ENCODE measurements around the gene LUZP4. TPM values are rescaled to one million over a fixed set of nuclear protein-coding genes. Genes with fewer than 3 reads are reported as not detected.

LUZP4 gene
- total and polyA plus RNA-seq, 2 of the 13 experiments (the other 11 are each of a cell fraction or from before 2014, with no cell fraction given), result not detected

DNA sequence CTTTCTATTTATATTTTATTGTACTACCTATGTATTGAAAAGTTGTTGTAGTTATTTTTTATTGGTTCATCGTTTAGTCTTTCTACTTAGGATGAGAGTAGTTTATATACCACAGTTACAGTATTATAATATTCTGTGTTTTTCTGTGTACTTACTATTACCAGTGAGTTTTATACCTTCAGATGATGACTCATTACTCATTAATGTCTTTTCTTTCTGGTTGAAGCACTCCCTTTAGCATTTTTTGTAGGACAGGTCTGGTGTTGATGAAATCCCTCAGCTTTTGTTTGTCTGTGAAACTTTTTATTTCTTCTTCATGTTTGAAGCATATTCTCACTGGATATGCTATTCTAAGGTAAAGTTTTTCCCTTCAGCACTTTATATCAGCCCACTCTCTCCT is 7.7 kb downstream of the LUZP4 start (continued):
- TF ChIP-seq, protein P1, sequence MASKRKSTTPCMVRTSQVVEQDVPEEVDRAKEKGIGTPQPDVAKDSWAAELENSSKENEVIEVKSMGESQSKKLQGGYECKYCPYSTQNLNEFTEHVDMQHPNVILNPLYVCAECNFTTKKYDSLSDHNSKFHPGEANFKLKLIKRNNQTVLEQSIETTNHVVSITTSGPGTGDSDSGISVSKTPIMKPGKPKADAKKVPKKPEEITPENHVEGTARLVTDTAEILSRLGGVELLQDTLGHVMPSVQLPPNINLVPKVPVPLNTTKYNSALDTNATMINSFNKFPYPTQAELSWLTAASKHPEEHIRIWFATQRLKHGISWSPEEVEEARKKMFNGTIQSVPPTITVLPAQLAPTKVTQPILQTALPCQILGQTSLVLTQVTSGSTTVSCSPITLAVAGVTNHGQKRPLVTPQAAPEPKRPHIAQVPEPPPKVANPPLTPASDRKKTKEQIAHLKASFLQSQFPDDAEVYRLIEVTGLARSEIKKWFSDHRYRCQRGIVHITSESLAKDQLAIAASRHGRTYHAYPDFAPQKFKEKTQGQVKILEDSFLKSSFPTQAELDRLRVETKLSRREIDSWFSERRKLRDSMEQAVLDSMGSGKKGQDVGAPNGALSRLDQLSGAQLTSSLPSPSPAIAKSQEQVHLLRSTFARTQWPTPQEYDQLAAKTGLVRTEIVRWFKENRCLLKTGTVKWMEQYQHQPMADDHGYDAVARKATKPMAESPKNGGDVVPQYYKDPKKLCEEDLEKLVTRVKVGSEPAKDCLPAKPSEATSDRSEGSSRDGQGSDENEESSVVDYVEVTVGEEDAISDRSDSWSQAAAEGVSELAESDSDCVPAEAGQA (IDR thresholded peaks at IDR 0.05; ENCODE audit: low read depth), result no peak
- TF ChIP-seq, protein P1 (CRISPR knock-in tag; IDR thresholded peaks at IDR 0.05; ENCODE audit: borderline replicate concordance), result no peak
- TF ChIP-seq NFYB (CRISPR knock-in tag; IDR thresholded peaks at IDR 0.05), result no peak

DNA sequence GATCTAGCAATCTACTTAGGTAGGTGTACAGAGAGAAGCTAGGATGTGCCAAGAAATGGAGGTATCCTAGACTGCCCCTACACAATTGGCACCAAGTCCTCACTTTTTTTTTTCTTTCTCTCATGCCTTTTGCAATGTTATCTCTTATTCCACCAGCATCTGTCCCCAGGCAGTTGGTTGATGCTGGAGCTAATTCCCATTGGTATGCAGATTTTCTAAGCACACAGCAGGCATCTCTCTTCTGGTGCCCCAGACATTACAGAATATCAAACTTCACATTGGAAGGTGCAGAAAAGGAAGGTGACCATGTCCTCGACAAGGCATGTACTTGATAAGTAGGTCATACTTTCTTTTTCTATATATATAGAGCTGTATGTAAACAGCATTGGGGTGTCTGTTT is 21.6 kb downstream of the LUZP4 start:
- Histone ChIP-seq H3K9me3 (ENCODE audit: low read length) (no peaks in the 10 kb centered on the region), H3K27ac (ENCODE audit: extremely low read length, insufficient read depth, low read length) (no peak overlapping the region), H3K27me3 (ENCODE audit: control insufficient read depth in 1 of 2, insufficient read depth in 2 of 2, low read length in 2 of 2) (no peaks in the 10 kb centered on the region), H4K20me1 (ENCODE audit: insufficient read depth, low read length) (no peaks in the 10 kb centered on the region), H3K9ac (ENCODE audit: insufficient read depth, low read depth, low read length) (no peak overlapping the region), H3K36me3 (replicated peaks in 1 of 2; ENCODE audit: control insufficient read depth in 1 of 2, insufficient read depth in 2 of 2, low read length in 2 of 2) (no peaks in the 10 kb centered on the region), H3K4me1 (ENCODE audit: insufficient read depth, low read length) (peaks cover 14% of the 10 kb centered on the region), H3K4me2 (ENCODE audit: low read depth, low read length) (no peak overlapping the region), H3K79me2 (ENCODE audit: insufficient read depth, low read length) (no peaks in the 10 kb centered on the region), H2AFZ (ENCODE audit: low read length) (no peak overlapping the region), H3K4me3 (replicated peaks in 1 of 3; ENCODE audit: insufficient read depth in 1 of 3, low read depth in 2 of 3, low read length in 3 of 3) (no peak overlapping the region)
- ChIA-PET CTCF (ENCODE audit: low intra/inter-chr PET ratio, low total read pairs) (no interaction called here), POLR2A (no interaction called here)
- ATAC-seq (no peak), DNase-seq (ENCODE audit: low spot score) (no peak), FAIRE-seq (no peak)
- WGBS (ENCODE audit: low lambda C conversion rate), result 0% methylated on average over 1 of the region's 1 CpG
- no TSS peak for BruUV-seq (replicated peaks)
- intact Hi-C loops (cut with micrococcal nuclease; ENCODE audit: unreplicated experiment), result no loop called here
- in situ Hi-C loops (cut with HindIII; ENCODE audit: extremely low pct_ligation_motif_present, low pct_unique_long_range_greater_than_20kb), result no loop called here
- no peak for TF ChIP-seq CENPX (CRISPR knock-in tag; IDR thresholded peaks at IDR 0.05)
- TF ChIP-seq ZNF549 (CRISPR knock-in tag; IDR thresholded peaks at IDR 0.05), result no peak
- TF ChIP-seq NCOA5 (CRISPR knock-in tag; IDR thresholded peaks at IDR 0.05), result no peak
- no peak for TF ChIP-seq ZNF7 (CRISPR knock-in tag; IDR thresholded peaks at IDR 0.05)
- no peak for TF ChIP-seq ZNF441 (CRISPR knock-in tag; IDR thresholded peaks at IDR 0.05; ENCODE audit: borderline replicate concordance)
- TF ChIP-seq ZNF510 (CRISPR knock-in tag; IDR thresholded peaks at IDR 0.05; ENCODE audit: low read depth), result no peak
- no peak for TF ChIP-seq ZSCAN20 (CRISPR knock-in tag; IDR thresholded peaks at IDR 0.05; ENCODE audit: borderline replicate concordance)
- TF ChIP-seq SYNCRIP (IDR thresholded peaks at IDR 0.05; ENCODE audit: insufficient read depth, low read depth, low read length), result no peak
- no peak for TF ChIP-seq POGZ (CRISPR knock-in tag; IDR thresholded peaks at IDR 0.05)
- TF ChIP-seq, protein P2, sequence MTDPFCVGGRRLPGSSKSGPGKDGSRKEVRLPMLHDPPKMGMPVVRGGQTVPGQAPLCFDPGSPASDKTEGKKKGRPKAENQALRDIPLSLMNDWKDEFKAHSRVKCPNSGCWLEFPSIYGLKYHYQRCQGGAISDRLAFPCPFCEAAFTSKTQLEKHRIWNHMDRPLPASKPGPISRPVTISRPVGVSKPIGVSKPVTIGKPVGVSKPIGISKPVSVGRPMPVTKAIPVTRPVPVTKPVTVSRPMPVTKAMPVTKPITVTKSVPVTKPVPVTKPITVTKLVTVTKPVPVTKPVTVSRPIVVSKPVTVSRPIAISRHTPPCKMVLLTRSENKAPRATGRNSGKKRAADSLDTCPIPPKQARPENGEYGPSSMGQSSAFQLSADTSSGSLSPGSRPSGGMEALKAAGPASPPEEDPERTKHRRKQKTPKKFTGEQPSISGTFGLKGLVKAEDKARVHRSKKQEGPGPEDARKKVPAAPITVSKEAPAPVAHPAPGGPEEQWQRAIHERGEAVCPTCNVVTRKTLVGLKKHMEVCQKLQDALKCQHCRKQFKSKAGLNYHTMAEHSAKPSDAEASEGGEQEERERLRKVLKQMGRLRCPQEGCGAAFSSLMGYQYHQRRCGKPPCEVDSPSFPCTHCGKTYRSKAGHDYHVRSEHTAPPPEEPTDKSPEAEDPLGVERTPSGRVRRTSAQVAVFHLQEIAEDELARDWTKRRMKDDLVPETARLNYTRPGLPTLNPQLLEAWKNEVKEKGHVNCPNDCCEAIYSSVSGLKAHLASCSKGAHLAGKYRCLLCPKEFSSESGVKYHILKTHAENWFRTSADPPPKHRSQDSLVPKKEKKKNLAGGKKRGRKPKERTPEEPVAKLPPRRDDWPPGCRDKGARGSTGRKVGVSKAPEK (CRISPR knock-in tag; IDR thresholded peaks at IDR 0.05; ENCODE audit: borderline replicate concordance), result no peak
- TF ChIP-seq, protein P3, sequence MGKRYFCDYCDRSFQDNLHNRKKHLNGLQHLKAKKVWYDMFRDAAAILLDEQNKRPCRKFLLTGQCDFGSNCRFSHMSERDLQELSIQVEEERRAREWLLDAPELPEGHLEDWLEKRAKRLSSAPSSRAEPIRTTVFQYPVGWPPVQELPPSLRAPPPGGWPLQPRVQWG (CRISPR knock-in tag; IDR thresholded peaks at IDR 0.05; ENCODE audit: borderline replicate concordance, low read depth), result no peak
- TF ChIP-seq, protein P4, sequence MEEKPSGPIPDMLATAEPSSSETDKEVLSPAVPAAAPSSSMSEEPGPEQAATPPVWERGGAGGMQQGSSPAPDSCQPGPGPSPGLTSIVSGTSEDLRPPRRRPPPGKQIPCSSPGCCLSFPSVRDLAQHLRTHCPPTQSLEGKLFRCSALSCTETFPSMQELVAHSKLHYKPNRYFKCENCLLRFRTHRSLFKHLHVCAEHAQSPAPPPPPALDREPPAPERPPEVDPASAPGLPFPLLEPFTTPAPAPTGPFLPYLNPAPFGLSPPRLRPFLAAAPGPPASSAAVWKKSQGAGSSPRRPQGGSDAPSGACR (CRISPR knock-in tag; IDR thresholded peaks at IDR 0.05), result no peak
